Liver (tissue), 9 donors: Measurements from ENCODE around the gene KCNQ5. TPM values are rescaled to one million over a fixed set of nuclear protein-coding genes. Genes with fewer than 3 reads are reported as not detected.

ENCODE experiments used
- DNase-seq: peaks from one replicate; pipeline ENCODE4 v3.0.0-alpha.2; 2017; ENCODE audit warnings: low spot score
- H3K27ac ChIP-seq, 2 donors: one replicate each; pipeline ENCODE4 v1.7.0; 2013; ENCODE audit warnings: inconsistent platforms in 2 of 2, low read length in 2 of 2, control low read depth in 1 of 2, low read depth in 1 of 2, mild to moderate bottlenecking in 1 of 2
- H3K27me3 ChIP-seq, 4 donors: one replicate each; pipeline versions ENCODE4 v1.6.1 to v1.7.0; 2013; ENCODE audit warnings: low read length in 3 of 4, inconsistent platforms in 1 of 4, mild to moderate bottlenecking in 1 of 4, moderate library complexity in 1 of 4; ENCODE audit not compliant: control insufficient read depth in 4 of 4, insufficient read depth in 4 of 4
- H3K36me3 ChIP-seq, 4 donors: one replicate each; pipeline versions ENCODE4 v1.6.1 to v1.7.0; 2013; ENCODE audit warnings: low read length in 3 of 4, mild to moderate bottlenecking in 3 of 4, low read depth in 1 of 4, moderate library complexity in 1 of 4; ENCODE audit not compliant: control insufficient read depth in 4 of 4, insufficient read depth in 3 of 4
- H3K4me1 ChIP-seq, 4 donors: one replicate each; pipeline versions ENCODE4 v1.6.1 to v1.7.0; 2013; ENCODE audit warnings: low read length in 3 of 4, mild to moderate bottlenecking in 3 of 4, moderate library complexity in 1 of 4; ENCODE audit not compliant: control insufficient read depth in 4 of 4, insufficient read depth in 4 of 4
- H3K4me3 ChIP-seq, 3 donors: one replicate each; pipeline versions ENCODE4 v1.6.1 to v1.7.0; 2013; ENCODE audit warnings: low read length in 3 of 3, control low read depth in 1 of 3, low read depth in 1 of 3, mild to moderate bottlenecking in 1 of 3
- H3K9ac ChIP-seq, 2 donors: one replicate each; pipeline ENCODE4 v1.7.0; 2013; ENCODE audit warnings: low read length in 2 of 2, mild to moderate bottlenecking in 2 of 2, moderate library complexity in 2 of 2, control low read depth in 1 of 2, low read depth in 1 of 2
- H3K9me3 ChIP-seq, 4 donors: one replicate each; pipeline versions ENCODE4 v1.6.1 to v1.7.0; 2013; ENCODE audit warnings: low read length in 3 of 4; ENCODE audit not compliant: control insufficient read depth in 4 of 4
- ATF3 ChIP-seq: IDR thresholded peaks from 2 replicates; pipeline ENCODE4 v1.6.1; 2016; ENCODE audit warnings: antibody characterized with exemption
- CTCF ChIP-seq: fragments of 150-350 bp; IDR thresholded peaks from 2 replicates; pipeline ENCODE4 v1.5.1; 2017; ENCODE audit warnings: improper control_type of control experiment, low read depth, low read length; ENCODE audit not compliant: missing input control
- EGR1 ChIP-seq, 2 donors: IDR thresholded peaks; 2 replicates each; pipeline ENCODE4 v1.6.1; 2016 to 2018; ENCODE audit warnings: antibody characterized with exemption in 2 of 2, low read depth in 2 of 2
- FOXA1 ChIP-seq: IDR thresholded peaks from 2 replicates; pipeline ENCODE4 v1.6.1; 2016; ENCODE audit warnings: antibody characterized with exemption
- FOXA2 ChIP-seq: IDR thresholded peaks from 2 replicates; pipeline ENCODE4 v1.6.1; 2016; ENCODE audit warnings: antibody characterized with exemption
- GABPA ChIP-seq, 2 donors: IDR thresholded peaks in 1 of 2; conservative IDR thresholded peaks in 1 of 2; 2 replicates each; pipeline ENCODE4 v1.6.1; 2016; ENCODE audit warnings: antibody characterized with exemption in 2 of 2, mild to moderate bottlenecking in 1 of 2, moderate library complexity in 1 of 2
- HNF4A ChIP-seq, 2 donors: conservative IDR thresholded peaks; 2 replicates each; pipeline ENCODE4 v1.6.1; 2016; ENCODE audit warnings: antibody characterized with exemption in 2 of 2, mild to moderate bottlenecking in 2 of 2
- HNF4G ChIP-seq: IDR thresholded peaks from 2 replicates; pipeline ENCODE4 v1.6.1; 2016; ENCODE audit warnings: antibody characterized with exemption
- JUND ChIP-seq, 2 donors: IDR thresholded peaks; 2 replicates each; pipeline ENCODE4 v1.6.1; 2016; ENCODE audit warnings: antibody characterized with exemption in 2 of 2
- MAX ChIP-seq: IDR thresholded peaks from 2 replicates; pipeline ENCODE4 v1.6.1; 2016; ENCODE audit warnings: antibody characterized with exemption
- NR2F2 ChIP-seq: IDR thresholded peaks from 2 replicates; pipeline ENCODE4 v1.6.1; 2016; ENCODE audit warnings: antibody characterized with exemption
- RAD21 ChIP-seq, 2 donors: IDR thresholded peaks; 2 replicates each; pipeline ENCODE4 v1.6.1; 2016; ENCODE audit warnings: antibody characterized with exemption in 2 of 2, mild to moderate bottlenecking in 2 of 2
- REST ChIP-seq: IDR thresholded peaks from 2 replicates; pipeline ENCODE4 v1.6.1; 2016; ENCODE audit warnings: antibody characterized with exemption, mild to moderate bottlenecking
- RXRA ChIP-seq, 2 donors: IDR thresholded peaks; 2 replicates each; pipeline ENCODE4 v1.6.1; 2017 to 2018; ENCODE audit warnings: antibody characterized with exemption in 2 of 2, mild to moderate bottlenecking in 1 of 2
- SP1 ChIP-seq: IDR thresholded peaks from 2 replicates; pipeline ENCODE4 v1.6.1; 2018; ENCODE audit warnings: antibody characterized with exemption, mild to moderate bottlenecking
- TAF1 ChIP-seq: conservative IDR thresholded peaks from 2 replicates; pipeline ENCODE4 v1.6.1; 2016; ENCODE audit warnings: antibody characterized with exemption, mild to moderate bottlenecking
- YY1 ChIP-seq: IDR thresholded peaks from 2 replicates; pipeline ENCODE4 v1.6.1; 2016; ENCODE audit warnings: antibody characterized with exemption, mild to moderate bottlenecking
- ZBTB33 ChIP-seq: IDR thresholded peaks from 2 replicates; pipeline ENCODE4 v1.6.1; 2016; ENCODE audit warnings: antibody characterized with exemption
- WGBS: extraction: QIAGEN DNeasy Blood & Tissue Kit; methylation state at CpG from one replicate; pipeline ENCODE4 v1.1.7; 2013; 5-methylcytosine and 5-hydroxymethylcytosine counted together
- polyA plus RNA-seq, 2 donors: library from polyadenylated mRNA; stranded (reverse) in 1 of 2; unstranded in 1 of 2; fragments of 200-250 nt in 1 of 2; fragments of >200 nt in 1 of 2; fragmentation: Nextera tagmentation in 1 of 2; extraction: Ambion mirVana in 1 of 2; gene quantifications; one replicate each; pipeline versions ENCODE4 v1.2.1 to v1.2.3, GENCODE V29; 2013 to 2015
- total RNA-seq, 2 donors: library from RNA; depleted of rRNA; stranded (reverse); fragments of >200 nt; gene quantifications; one replicate each; pipeline ENCODE4 v1.2.3, GENCODE V29; 2014
- donor health status: healthy.
- donor health status: healthy.
- donor health status: healthy.
- donor health status: healthy.
- donor health status: healthy.

Gene KCNQ5
- total and polyA plus RNA-seq, 4 donors = 0.02 to 1.1 (median 0.15) TPM

GRCh38 chr6:72674842-72675241, 53.0 kb downstream of the KCNQ5 start:
- Histone ChIP-seq H3K27me3 (no peaks in the 10 kb centered on the region), H3K27ac (no peak overlapping the region), H3K4me1 (no peaks in the 10 kb centered on the region), H3K36me3 (no peaks in the 10 kb centered on the region), H3K4me3 (no peak overlapping the region), H3K9me3 (no peaks in the 10 kb centered on the region), H3K9ac (no peak overlapping the region)
- 90% methylated on average over 1 of the region's 1 CpG for WGBS
- DNase-seq = no peak
- TF ChIP-seq MAX = no peak
- no peak for TF ChIP-seq SP1
- no peak for TF ChIP-seq YY1
- no peak for TF ChIP-seq EGR1 (IDR thresholded peaks at IDR 0.05; ENCODE audit: low read depth in 2 of 2)
- no peak for TF ChIP-seq ATF3
- no peak for TF ChIP-seq ZBTB33
- no peak for TF ChIP-seq NR2F2
- no peak for TF ChIP-seq FOXA1
- no peak for TF ChIP-seq RXRA (IDR thresholded peaks at IDR 0.05)

- WGBS = 56% methylated on average over 1 of the region's 1 CpG
- Histone ChIP-seq H3K27me3 (no peaks in the 10 kb centered on the region), H3K36me3 (no peaks in the 10 kb centered on the region), H3K4me3 (no peak overlapping the region), H3K9me3 (no peaks in the 10 kb centered on the region), H3K4me1 (no peaks in the 10 kb centered on the region), H3K9ac (no peak overlapping the region), H3K27ac (no peak overlapping the region)
- no peak for DNase-seq
- TF ChIP-seq HNF4G = no peak
- TF ChIP-seq YY1 = no peak
- TF ChIP-seq JUND (IDR thresholded peaks at IDR 0.05) = no peak
- TF ChIP-seq CTCF = no peak
- no peak for TF ChIP-seq ATF3
- no peak for TF ChIP-seq FOXA2
- no peak for TF ChIP-seq RAD21 (IDR thresholded peaks at IDR 0.05)
- no peak for TF ChIP-seq GABPA (IDR thresholded peaks at IDR 0.05 in 1 of 2, conservative IDR thresholded peaks at IDR 0.05 in 1 of 2)
- no peak for TF ChIP-seq RXRA (IDR thresholded peaks at IDR 0.05)
- TF ChIP-seq NR2F2 = no peak
- no peak for TF ChIP-seq HNF4A (conservative IDR thresholded peaks at IDR 0.05)
- TF ChIP-seq REST = no peak
- no peak for TF ChIP-seq SP1
- TF ChIP-seq ZBTB33 = no peak
- no peak for TF ChIP-seq EGR1 (IDR thresholded peaks at IDR 0.05; ENCODE audit: low read depth in 2 of 2)
- no peak for TF ChIP-seq MAX
- TF ChIP-seq FOXA1 = no peak
- TF ChIP-seq TAF1 = no peak
Observed at GRCh38 chr6:72675396-72675795, 53.5 kb downstream of the KCNQ5 start.
